ENCODE measurements around the gene TLE6.

DNA sequence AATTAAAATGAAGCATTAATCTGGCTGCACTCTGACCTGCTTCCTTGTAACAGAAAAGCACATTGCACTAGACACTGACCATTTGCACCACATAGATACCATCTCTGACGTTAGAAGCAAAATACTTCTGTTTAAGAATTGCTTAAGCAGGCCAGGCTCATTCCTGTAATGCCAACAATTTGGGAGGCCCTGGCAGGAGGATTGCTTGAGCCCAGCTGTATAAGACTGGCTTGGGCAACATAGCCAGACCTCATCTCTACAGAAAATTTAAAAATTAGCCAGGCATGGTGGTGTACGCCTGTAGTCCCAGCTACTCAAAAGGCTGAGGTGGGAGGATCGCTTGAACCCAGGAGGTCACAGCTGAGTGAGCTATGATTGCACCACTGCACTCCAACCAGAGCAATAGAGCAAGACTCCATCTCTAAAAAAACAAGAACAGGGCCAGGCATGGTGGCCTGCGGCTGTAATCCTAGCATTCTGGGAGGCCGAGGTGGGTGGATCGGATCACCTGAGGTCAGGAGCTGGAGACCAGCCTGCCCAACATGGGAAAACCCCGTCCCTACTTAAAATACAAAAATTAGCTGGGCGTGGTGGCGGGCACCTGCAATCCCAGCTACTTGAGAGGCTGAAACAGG lies 7.0 kb upstream of the TLE6 start:
- TF ChIP-seq, protein P1, sequence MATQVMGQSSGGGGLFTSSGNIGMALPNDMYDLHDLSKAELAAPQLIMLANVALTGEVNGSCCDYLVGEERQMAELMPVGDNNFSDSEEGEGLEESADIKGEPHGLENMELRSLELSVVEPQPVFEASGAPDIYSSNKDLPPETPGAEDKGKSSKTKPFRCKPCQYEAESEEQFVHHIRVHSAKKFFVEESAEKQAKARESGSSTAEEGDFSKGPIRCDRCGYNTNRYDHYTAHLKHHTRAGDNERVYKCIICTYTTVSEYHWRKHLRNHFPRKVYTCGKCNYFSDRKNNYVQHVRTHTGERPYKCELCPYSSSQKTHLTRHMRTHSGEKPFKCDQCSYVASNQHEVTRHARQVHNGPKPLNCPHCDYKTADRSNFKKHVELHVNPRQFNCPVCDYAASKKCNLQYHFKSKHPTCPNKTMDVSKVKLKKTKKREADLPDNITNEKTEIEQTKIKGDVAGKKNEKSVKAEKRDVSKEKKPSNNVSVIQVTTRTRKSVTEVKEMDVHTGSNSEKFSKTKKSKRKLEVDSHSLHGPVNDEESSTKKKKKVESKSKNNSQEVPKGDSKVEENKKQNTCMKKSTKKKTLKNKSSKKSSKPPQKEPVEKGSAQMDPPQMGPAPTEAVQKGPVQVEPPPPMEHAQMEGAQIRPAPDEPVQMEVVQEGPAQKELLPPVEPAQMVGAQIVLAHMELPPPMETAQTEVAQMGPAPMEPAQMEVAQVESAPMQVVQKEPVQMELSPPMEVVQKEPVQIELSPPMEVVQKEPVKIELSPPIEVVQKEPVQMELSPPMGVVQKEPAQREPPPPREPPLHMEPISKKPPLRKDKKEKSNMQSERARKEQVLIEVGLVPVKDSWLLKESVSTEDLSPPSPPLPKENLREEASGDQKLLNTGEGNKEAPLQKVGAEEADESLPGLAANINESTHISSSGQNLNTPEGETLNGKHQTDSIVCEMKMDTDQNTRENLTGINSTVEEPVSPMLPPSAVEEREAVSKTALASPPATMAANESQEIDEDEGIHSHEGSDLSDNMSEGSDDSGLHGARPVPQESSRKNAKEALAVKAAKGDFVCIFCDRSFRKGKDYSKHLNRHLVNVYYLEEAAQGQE (IDR thresholded peaks at IDR 0.05; ENCODE audit: insufficient read depth in 1 of 2, low read depth in 2 of 2, low read length in 2 of 2): no peak
- no peak for TF ChIP-seq POLR2AphosphoS5 (IDR thresholded peaks at IDR 0.05; ENCODE audit: low read depth, low read length)
- TF ChIP-seq SIN3A (IDR thresholded peaks at IDR 0.05; ENCODE audit: borderline replicate concordance, insufficient read depth, low read length): no peak
- TF ChIP-seq TAF1 (IDR thresholded peaks at IDR 0.05; ENCODE audit: borderline replicate concordance, insufficient read depth, low read length): no peak
- TF ChIP-seq FOXP2 (optimal IDR thresholded peaks at IDR 0.05; ENCODE audit: borderline replicate concordance, extremely low read depth, extremely low read length, insufficient read depth): no peak

Measured in PFSK-1 (cell line).